Esophagus squamous epithelium (tissue), 4 donors: Measurements from ENCODE around the gene CCDC183.

Experiments used
- CTCF ChIP-seq, 6 experiments: fragments of 450-650 bp in 4 of 6; fragments of 200-600 bp in 2 of 6; sonication (generic) in 2 of 6; IDR thresholded peaks; one replicate each; pipeline ENCODE4 v1.5.1; 2016 to 2019; ENCODE audit warnings: antibody characterized with exemption in 6 of 6, mild to moderate bottlenecking in 4 of 6, moderate library complexity in 4 of 6
- POLR2A ChIP-seq, 4 donors: fragments of 450-650 bp; IDR thresholded peaks; one replicate each; pipeline ENCODE4 v1.6.1; 2017; ENCODE audit warnings: antibody characterized with exemption in 4 of 4, mild to moderate bottlenecking in 4 of 4, moderate library complexity in 3 of 4

DNA sequence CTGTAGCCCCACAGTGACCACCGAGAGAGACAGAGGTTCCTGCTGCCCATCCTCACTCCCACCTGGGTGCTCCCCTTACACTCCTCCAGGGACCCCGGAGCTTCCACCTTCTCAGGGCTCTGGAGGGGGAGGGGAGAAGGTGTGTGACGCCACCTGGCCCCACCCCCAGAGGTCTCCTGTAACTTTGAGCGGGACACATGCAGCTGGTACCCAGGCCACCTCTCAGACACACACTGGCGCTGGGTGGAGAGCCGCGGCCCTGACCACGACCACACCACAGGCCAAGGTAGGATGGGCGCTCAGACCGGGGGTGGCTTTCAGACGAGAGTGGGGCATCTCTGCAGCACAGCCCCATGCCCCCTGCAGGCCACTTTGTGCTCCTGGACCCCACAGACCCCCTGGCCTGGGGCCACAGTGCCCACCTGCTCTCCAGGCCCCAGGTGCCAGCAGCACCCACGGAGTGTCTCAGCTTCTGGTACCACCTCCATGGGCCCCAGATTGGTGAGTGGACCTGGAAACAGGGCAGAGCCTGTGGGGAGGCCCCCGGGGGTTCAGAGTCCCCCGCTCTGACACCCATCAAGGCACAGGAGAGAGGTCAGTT, 60.5 kb downstream of the CCDC183 start:
- TF ChIP-seq CTCF (IDR thresholded peaks at IDR 0.05) (no peak), POLR2A (IDR thresholded peaks at IDR 0.05) (no peak)
